ENCODE results near the gene PARD3.

DNA sequence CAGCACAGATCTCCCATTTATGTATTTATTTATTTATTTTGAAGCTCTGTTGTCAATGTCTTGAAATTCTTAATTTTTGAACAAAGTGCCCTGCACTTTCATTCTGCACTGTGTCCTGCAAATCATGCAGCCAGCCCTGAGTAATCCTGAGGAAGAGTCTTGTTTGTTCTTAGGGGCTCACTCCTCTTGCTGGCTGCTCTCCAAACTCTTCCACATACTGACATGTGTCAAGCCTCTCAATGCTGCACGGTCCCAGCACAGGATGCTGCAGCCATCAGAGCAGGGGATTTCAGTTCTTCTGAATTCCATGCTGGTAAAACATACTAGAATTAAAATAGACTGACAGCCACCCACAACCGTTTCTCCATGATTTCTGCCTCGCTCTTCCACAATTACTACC, 207.2 kb downstream of the PARD3 start:
- TF ChIP-seq, protein P1, sequence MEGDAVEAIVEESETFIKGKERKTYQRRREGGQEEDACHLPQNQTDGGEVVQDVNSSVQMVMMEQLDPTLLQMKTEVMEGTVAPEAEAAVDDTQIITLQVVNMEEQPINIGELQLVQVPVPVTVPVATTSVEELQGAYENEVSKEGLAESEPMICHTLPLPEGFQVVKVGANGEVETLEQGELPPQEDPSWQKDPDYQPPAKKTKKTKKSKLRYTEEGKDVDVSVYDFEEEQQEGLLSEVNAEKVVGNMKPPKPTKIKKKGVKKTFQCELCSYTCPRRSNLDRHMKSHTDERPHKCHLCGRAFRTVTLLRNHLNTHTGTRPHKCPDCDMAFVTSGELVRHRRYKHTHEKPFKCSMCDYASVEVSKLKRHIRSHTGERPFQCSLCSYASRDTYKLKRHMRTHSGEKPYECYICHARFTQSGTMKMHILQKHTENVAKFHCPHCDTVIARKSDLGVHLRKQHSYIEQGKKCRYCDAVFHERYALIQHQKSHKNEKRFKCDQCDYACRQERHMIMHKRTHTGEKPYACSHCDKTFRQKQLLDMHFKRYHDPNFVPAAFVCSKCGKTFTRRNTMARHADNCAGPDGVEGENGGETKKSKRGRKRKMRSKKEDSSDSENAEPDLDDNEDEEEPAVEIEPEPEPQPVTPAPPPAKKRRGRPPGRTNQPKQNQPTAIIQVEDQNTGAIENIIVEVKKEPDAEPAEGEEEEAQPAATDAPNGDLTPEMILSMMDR (IDR thresholded peaks at IDR 0.05): no peak
- TF ChIP-seq EP300 (IDR thresholded peaks at IDR 0.05; ENCODE audit: low read depth) (no peak), POLR2AphosphoS5 (IDR thresholded peaks at IDR 0.05) (no peak)
